Amygdala (tissue), 56 donors: Measurements from ENCODE around the gene CTSZ.
"Not testable (repeated sequence)": the region's sequence is repeated elsewhere in the genome, so short reads cannot be mapped to it uniquely, and the experiment has no call there.

ENCODE experiments used
- DNase-seq, 56 donors: peaks; one replicate each; lab custom pipeline; 2025; lab: John Stamatoyannopoulos, UW

CTSZ gene

GRCh38 chr20:58956078-58956477 lies 51.0 kb downstream of the CTSZ start:
- no peak for DNase-seq

- DNase-seq = no peak
These were observed 54.0 kb downstream of the CTSZ start for GRCh38 chr20:58953050-58953449.

- no peak for DNase-seq
These were observed 56.5 kb downstream of the CTSZ start for GRCh38 chr20:58950603-58951002.

- not testable (repeated sequence) for DNase-seq
These were observed 59.2 kb downstream of the CTSZ start for GRCh38 chr20:58947797-58948388.

GRCh38 chr20:58945965-58946631 lies 61.0 kb downstream of the CTSZ start:
- DNase-seq = no peak
